Suprapubic skin (tissue), 3 donors: ENCODE measurements around the gene TBPL2.

Experiments used
- EP300 ChIP-seq: sonication (generic); formaldehyde crosslinking; IDR thresholded peaks from one replicate; pipeline ENCODE4 v1.6.1; 2017; ENCODE audit warnings: antibody characterized with exemption
- TF ChIP-seq, protein P1 (sequence below), 2 donors: fragments of 200-600 bp in 1 of 2; fragments of 450-650 bp in 1 of 2; sonication (generic) in 1 of 2; IDR thresholded peaks; one replicate each; pipeline ENCODE4 v1.5.1; 2016 to 2019; ENCODE audit warnings: antibody characterized with exemption in 2 of 2, mild to moderate bottlenecking in 1 of 2, moderate library complexity in 1 of 2

DNA sequence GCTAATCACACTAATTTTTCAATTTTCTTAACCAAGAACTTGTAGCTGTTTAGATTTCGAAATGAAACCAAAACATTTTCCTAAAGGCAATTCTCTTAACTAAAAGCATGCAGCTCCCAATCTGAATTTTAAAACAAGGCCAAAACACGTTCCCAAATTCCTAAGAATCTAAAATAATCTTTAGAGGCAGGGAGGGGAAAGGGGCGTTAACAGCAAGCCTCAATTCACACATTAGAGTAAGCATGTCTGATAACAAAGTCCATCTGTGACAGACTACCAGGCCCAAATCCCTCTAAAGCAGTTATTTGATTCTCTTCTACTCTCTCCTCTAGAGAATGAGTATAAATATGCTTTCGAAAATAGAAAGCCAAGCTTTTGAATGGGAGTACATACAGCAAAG lies 29.5 kb downstream of the TBPL2 start:
- TF ChIP-seq, protein P1, sequence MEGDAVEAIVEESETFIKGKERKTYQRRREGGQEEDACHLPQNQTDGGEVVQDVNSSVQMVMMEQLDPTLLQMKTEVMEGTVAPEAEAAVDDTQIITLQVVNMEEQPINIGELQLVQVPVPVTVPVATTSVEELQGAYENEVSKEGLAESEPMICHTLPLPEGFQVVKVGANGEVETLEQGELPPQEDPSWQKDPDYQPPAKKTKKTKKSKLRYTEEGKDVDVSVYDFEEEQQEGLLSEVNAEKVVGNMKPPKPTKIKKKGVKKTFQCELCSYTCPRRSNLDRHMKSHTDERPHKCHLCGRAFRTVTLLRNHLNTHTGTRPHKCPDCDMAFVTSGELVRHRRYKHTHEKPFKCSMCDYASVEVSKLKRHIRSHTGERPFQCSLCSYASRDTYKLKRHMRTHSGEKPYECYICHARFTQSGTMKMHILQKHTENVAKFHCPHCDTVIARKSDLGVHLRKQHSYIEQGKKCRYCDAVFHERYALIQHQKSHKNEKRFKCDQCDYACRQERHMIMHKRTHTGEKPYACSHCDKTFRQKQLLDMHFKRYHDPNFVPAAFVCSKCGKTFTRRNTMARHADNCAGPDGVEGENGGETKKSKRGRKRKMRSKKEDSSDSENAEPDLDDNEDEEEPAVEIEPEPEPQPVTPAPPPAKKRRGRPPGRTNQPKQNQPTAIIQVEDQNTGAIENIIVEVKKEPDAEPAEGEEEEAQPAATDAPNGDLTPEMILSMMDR (IDR thresholded peaks at IDR 0.05), result no peak
- TF ChIP-seq EP300, result no peak
